PC-3 (cell line): ENCODE measurements around the gene OR6N2.

Experiments used
- CTCF ChIP-seq: fragments of 300-600 bp; sonication (generic); conservative IDR thresholded peaks from 2 replicates; pipeline ENCODE4 v1.5.1; 2017; ENCODE audit warnings: antibody characterized with exemption, low read depth, mild to moderate bottlenecking, low read length
- EZH2 ChIP-seq: fragments of 300-600 bp; sonication (generic); IDR thresholded peaks from one replicate; pipeline ENCODE4 v1.6.1; 2017; ENCODE audit warnings: antibody characterized with exemption, mild to moderate bottlenecking, low read length; ENCODE audit not compliant: unreplicated experiment

GRCh38 chr1:158830074-158830677 lies 49.2 kb upstream of the OR6N2 start:
- TF ChIP-seq CTCF (no peak), EZH2 (no peak)
